HCT116 (cell line): ENCODE measurements around the gene EXOC4. TPM values are rescaled to one million over a fixed set of nuclear protein-coding genes. Genes with fewer than 3 reads are reported as not detected.

Source experiments
- ATAC-seq: fragments of 200-7000 bp; cut with Tn5 transposase; 2 replicates; pipeline ENCODE4 v1.9.1; 2020; ENCODE audit warnings: mild to moderate bottlenecking, moderate library complexity
- Bru-seq: library from RNA; stranded (reverse); fragments of 400-500 nt; gene quantifications from one replicate; lab custom pipeline; 2021; lab: Mats Ljungman, UMichigan
- BruChase-seq, 2 experiments: library from RNA; stranded (reverse); fragments of 400-500 nt; gene quantifications; one replicate each; lab custom pipeline; 2021; lab: Mats Ljungman, UMichigan
- BruUV-seq: library from RNA; stranded (reverse); fragments of 400-500 nt; replicated peaks from 2 replicates; lab custom pipeline; 2021; lab: Mats Ljungman, UMichigan
- CTCF ChIA-PET: fragments of 300-600 bp; sonication (Branson Sonifier 250); formaldehyde crosslinking; loops from one replicate; lab custom pipeline; 2021; ENCODE audit warnings: antibody characterized with exemption; lab: Charles Lee
- POLR2A ChIA-PET: fragments of 300-600, 350-600 bp; sonication (Branson Sonifier 250); formaldehyde crosslinking; loops from one replicate; lab custom pipeline; 2021; ENCODE audit warnings: antibody characterized with exemption; lab: Charles Lee
- RAD21 ChIA-PET, 2 experiments: fragments of 300-600 bp; sonication (Branson Sonifier 250); formaldehyde crosslinking; loops; one replicate each; lab custom pipeline; 2023; ENCODE audit warnings: low total read pairs in 2 of 2; ENCODE audit not compliant: uncharacterized antibody in 2 of 2, unreplicated experiment in 2 of 2, low non-redundant PET in 1 of 2; lab: Charles Lee
- DNase-seq: peaks from one replicate; pipeline ENCODE4 v3.0.0-alpha.2; 2010; ENCODE audit warnings: low read depth, low spot score
- H2AFZ ChIP-seq: fragments of 200-600 bp; shearing (Covaris generic), sonication (generic); 2 replicates; pipeline ENCODE4 v1.6.1; 2017; ENCODE audit warnings: low read depth, mixed run types, mixed read lengths, antibody characterized with exemption, low read length; ENCODE audit not compliant: poor library complexity, severe bottlenecking
- H3K27ac ChIP-seq: 2 replicates; pipeline ENCODE4 v1.5.1; 2012; ENCODE audit warnings: low read depth, low read length
- H3K27me3 ChIP-seq: fragments of 200-600 bp; sonication (generic); 2 replicates; pipeline ENCODE4 v1.6.1; 2016; ENCODE audit warnings: mixed run types, low read length, mixed read lengths; ENCODE audit not compliant: insufficient read depth
- H3K36me3 ChIP-seq, 2 experiments: fragments of 200-500 bp in 1 of 2; fragments of 200-600 bp in 1 of 2; sonication (Bioruptor generic) in 1 of 2; sonication (generic) in 1 of 2; 2 replicates each; pipeline versions ENCODE4 v1.5.1 to v1.6.1; 2014 to 2016; ENCODE audit warnings: low read length in 2 of 2, inconsistent platforms in 1 of 2, mixed read lengths in 1 of 2, mixed run types in 1 of 2; ENCODE audit not compliant: insufficient read depth in 2 of 2, control insufficient read depth in 1 of 2
- H3K4me1 ChIP-seq, 2 experiments: fragments of 200-600 bp in 1 of 2; sonication (generic) in 1 of 2; 2 replicates each; pipeline versions ENCODE4 v1.5.1 to v1.6.1; 2012 to 2017; ENCODE audit warnings: low read length in 2 of 2, inconsistent platforms in 1 of 2, mild to moderate bottlenecking in 1 of 2, mixed read lengths in 1 of 2, mixed run types in 1 of 2, moderate library complexity in 1 of 2; ENCODE audit not compliant: insufficient read depth in 2 of 2, control insufficient read depth in 1 of 2
- H3K4me2 ChIP-seq: fragments of 200-600 bp; sonication (generic); 2 replicates; pipeline ENCODE4 v1.6.1; 2017; ENCODE audit warnings: mixed run types, low read length, mixed read lengths
- H3K4me3 ChIP-seq, 2 experiments: fragments of 200-600 bp in 1 of 2; sonication (generic) in 1 of 2; replicated peaks in 1 of 2; 2 replicates each; pipeline ENCODE4 v1.5.1; 2011 to 2016; ENCODE audit warnings: low read length in 2 of 2, control low read depth in 1 of 2, low read depth in 1 of 2, mild to moderate bottlenecking in 1 of 2, mixed read lengths in 1 of 2, mixed run types in 1 of 2
- H3K79me2 ChIP-seq: fragments of 200-600 bp; sonication (generic); 2 replicates; pipeline ENCODE4 v1.6.1; 2017; ENCODE audit warnings: mild to moderate bottlenecking, mixed run types, low read length, moderate library complexity, mixed read lengths; ENCODE audit not compliant: insufficient read depth
- H3K9ac ChIP-seq: fragments of 200-600 bp; sonication (generic); 2 replicates; pipeline ENCODE4 v1.6.1; 2016; ENCODE audit warnings: low read length, mixed read lengths
- H3K9me2 ChIP-seq: fragments of 200-600 bp; sonication (generic), shearing (Covaris generic); 2 replicates; pipeline ENCODE4 v1.6.1; 2017; ENCODE audit warnings: mixed run types, mild to moderate bottlenecking, moderate library complexity; ENCODE audit not compliant: insufficient read depth
- H3K9me3 ChIP-seq, 2 experiments: fragments of 200-500 bp in 1 of 2; fragments of 200-600 bp in 1 of 2; sonication (Bioruptor generic) in 1 of 2; sonication (generic) in 1 of 2; 2 replicates each; pipeline ENCODE4 v1.6.1; 2014 to 2017; ENCODE audit warnings: low read length in 2 of 2, mixed read lengths in 2 of 2, inconsistent platforms in 1 of 2, low read depth in 1 of 2, mild to moderate bottlenecking in 1 of 2, mixed run types in 1 of 2, moderate library complexity in 1 of 2; ENCODE audit not compliant: control insufficient read depth in 1 of 2, insufficient read depth in 1 of 2
- H4K20me1 ChIP-seq: fragments of 200-600 bp; sonication (generic), shearing (Covaris generic); 2 replicates; pipeline ENCODE4 v1.6.1; 2017; ENCODE audit warnings: mixed run types, mild to moderate bottlenecking, moderate library complexity; ENCODE audit not compliant: insufficient read depth
- CBX3 ChIP-seq: IDR thresholded peaks from 2 replicates; pipeline ENCODE4 v1.6.1; 2012; ENCODE audit warnings: low read depth
- EGR1 ChIP-seq: IDR thresholded peaks from 2 replicates; pipeline ENCODE4 v1.6.1; 2012; ENCODE audit warnings: low read depth
- ELF1 ChIP-seq: IDR thresholded peaks from 2 replicates; pipeline ENCODE4 v1.6.1; 2012; ENCODE audit warnings: low read depth, borderline replicate concordance
- EZH2 ChIP-seq: fragments of 200-600 bp; sonication (generic); IDR thresholded peaks from 2 replicates; pipeline ENCODE4 v1.6.1; 2017; ENCODE audit warnings: antibody characterized with exemption, mixed run types
- EZH2phosphoT487 ChIP-seq: fragments of 200-600 bp; IDR thresholded peaks from 2 replicates; pipeline ENCODE4 v1.6.1; 2018; ENCODE audit warnings: antibody characterized with exemption, borderline replicate concordance
- FOSL1 ChIP-seq: IDR thresholded peaks from 2 replicates; pipeline ENCODE4 v1.6.1; 2012; ENCODE audit warnings: low read depth
- MAX ChIP-seq: IDR thresholded peaks from 2 replicates; pipeline ENCODE4 v1.6.1; 2012
- POLR2A ChIP-seq: IDR thresholded peaks from 2 replicates; pipeline ENCODE4 v1.7.0; 2011; ENCODE audit warnings: borderline replicate concordance; ENCODE audit not compliant: insufficient read depth, insufficient read length; ENCODE audit errors: extremely low read depth
- POLR2AphosphoS5 ChIP-seq: IDR thresholded peaks from 2 replicates; pipeline ENCODE4 v1.6.1; 2011; ENCODE audit warnings: mild to moderate bottlenecking, low read depth, low read length, moderate library complexity
- RAD21 ChIP-seq: IDR thresholded peaks from 2 replicates; pipeline ENCODE4 v1.6.1; 2012; ENCODE audit warnings: low read depth, mild to moderate bottlenecking
- SIN3A ChIP-seq: IDR thresholded peaks from 2 replicates; pipeline ENCODE4 v1.6.1; 2012; ENCODE audit warnings: low read depth
- SP1 ChIP-seq: IDR thresholded peaks from 2 replicates; pipeline ENCODE4 v1.6.1; 2012; ENCODE audit warnings: low read depth
- SRF ChIP-seq: IDR thresholded peaks from 2 replicates; pipeline ENCODE4 v1.6.1; 2012; ENCODE audit warnings: low read depth
- TCF7L2 ChIP-seq: IDR thresholded peaks from 2 replicates; pipeline ENCODE4 v1.7.0; 2011; ENCODE audit warnings: borderline replicate concordance, inconsistent platforms; ENCODE audit not compliant: insufficient read depth, insufficient read length; ENCODE audit errors: extremely low read depth
- YY1 ChIP-seq: IDR thresholded peaks from 2 replicates; pipeline ENCODE4 v1.6.1; 2011; ENCODE audit warnings: low read length, low read depth, moderate library complexity, mild to moderate bottlenecking; ENCODE audit not compliant: insufficient replicate concordance; ENCODE audit errors: extremely low read depth
- ZBTB33 ChIP-seq: IDR thresholded peaks from 2 replicates; pipeline ENCODE4 v1.6.1; 2011; ENCODE audit warnings: mild to moderate bottlenecking, low read length, moderate library complexity; ENCODE audit not compliant: insufficient replicate concordance; ENCODE audit errors: extremely low read depth
- ZFX ChIP-seq: fragments of 450-650 bp; IDR thresholded peaks from 2 replicates; pipeline ENCODE4 v1.6.1; 2017
- ZNF274 ChIP-seq: fragments of 200-500 bp; sonication (Bioruptor generic); IDR thresholded peaks from 2 replicates; pipeline ENCODE4 v1.6.1; 2014; ENCODE audit warnings: mild to moderate bottlenecking, low read depth, low read length, inconsistent platforms
- intact Hi-C: fragments of 100-400 bp; cut with micrococcal nuclease; formaldehyde crosslinking; loops from 2 replicates; pipeline ENCODE4 v1.10.0; 2022
- long read RNA-seq: library from polyadenylated mRNA; unstranded; transcript quantifications from one replicate; pipeline ENCODE4 v2.0.0, GENCODE V29; 2021; ENCODE audit not compliant: unreplicated experiment
- polyA plus RNA-seq: library from polyadenylated mRNA; unstranded; fragments of >200 nt; gene quantifications from 2 replicates; pipeline ENCODE4 v1.2.1, GENCODE V29; 2012; ENCODE audit warnings: missing spikeins
- total RNA-seq: library from RNA; stranded (reverse); gene quantifications from one replicate; pipeline ENCODE4 v1.2.1, GENCODE V29; 2021; ENCODE audit not compliant: unreplicated experiment
- TF ChIP-seq, protein P1 (sequence below): IDR thresholded peaks from 2 replicates; pipeline ENCODE4 v1.6.1; 2012; ENCODE audit warnings: low read depth
- TF ChIP-seq, protein P2 (sequence below): IDR thresholded peaks from 2 replicates; pipeline ENCODE4 v1.6.1; 2012

EXOC4 gene
- total RNA-seq, result 40.3 TPM
- polyA plus RNA-seq, result 17.3 and 18.0 TPM in 2 replicates
- percentile 80 among the genes with signal in this experiment for Bru-seq, nascent RNA
- BruChase-seq, experiment 1, labeled RNA remaining after a 6-hour chase, result percentile 55 among the genes with signal in this experiment
- BruChase-seq, experiment 2, labeled RNA remaining after a 2-hour chase, result percentile 61 among the genes with signal in this experiment
- long read RNA-seq, full-length matches to known transcripts, result 41 of 62 reads
- long read RNA-seq, partial matches to known transcripts, result 8 of 62 reads
- long read RNA-seq, other reads (novel, unspliced or antisense), result 13 of 62 reads

DNA sequence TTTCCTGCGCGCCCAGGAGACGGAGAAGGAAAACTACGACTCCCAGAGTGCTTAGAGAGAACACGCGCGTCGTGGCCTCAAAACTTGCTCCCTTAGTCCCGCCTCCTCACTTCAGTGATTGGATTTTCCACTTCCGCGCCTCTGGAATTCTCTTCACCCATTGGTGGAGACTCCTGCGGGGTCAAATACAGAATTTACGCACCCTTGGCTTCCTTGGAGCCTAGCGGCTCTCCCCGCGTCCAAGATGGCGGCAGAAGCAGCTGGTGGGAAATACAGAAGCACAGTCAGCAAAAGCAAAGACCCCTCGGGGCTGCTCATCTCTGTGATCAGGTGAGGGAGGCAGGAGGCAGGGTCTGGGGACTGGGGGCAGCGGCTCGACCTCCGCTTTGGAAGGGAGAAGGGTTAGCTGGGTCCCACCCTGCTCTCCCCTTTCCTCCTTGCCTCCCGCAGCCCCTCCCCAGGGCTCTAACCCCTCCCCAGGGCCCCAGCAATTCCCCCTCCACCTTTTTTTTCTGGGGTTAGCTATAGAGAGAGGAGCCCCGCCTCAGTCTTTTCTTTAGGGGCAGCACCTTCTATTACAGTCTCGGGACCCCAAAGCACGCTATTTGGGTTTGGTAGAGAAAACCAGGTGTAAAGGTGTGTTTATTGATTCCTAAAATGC is at the start of gene EXOC4:
TSS of gene EXOC4 (plus strand) at position 221 of the 661 bp plus-strand sequence.
- no peaks in the 10 kb centered on the region for H3K27me3 ChIP-seq
- H3K36me3 ChIP-seq, result no peaks in the 10 kb centered on the region
- peak within 1 kb of the TSS; percentile 95 to 96 for H3K4me3 ChIP-seq
- RAD21 ChIA-PET, result no interaction called here
- CTCF ChIA-PET, result no interaction called here
- TSS peak; percentile 58 for BruUV-seq
- no peaks in the 10 kb centered on the region for H3K9me2 ChIP-seq
- peak within 1 kb of the TSS; percentile 81 for H3K9ac ChIP-seq
- H3K4me1 ChIP-seq, result peaks cover 3 to 10% of the 10 kb centered on the region in 2 experiments; a peak in 2 of 4 replicates
- ATAC-seq (peak; percentile 100), DNase-seq (peak; percentile 96)
- H4K20me1 ChIP-seq, result no peaks in the 10 kb centered on the region
- intact Hi-C loops, result no loop called here
- no peak within 1 kb of the TSS; the same call in 1 of the 2 replicates for H3K27ac ChIP-seq
- no peaks in the 10 kb centered on the region for H3K9me3 ChIP-seq
- H2AFZ ChIP-seq, result peak within 1 kb of the TSS; percentile 98
- peaks cover 41% of the 10 kb centered on the region for H3K79me2 ChIP-seq
- POLR2A ChIA-PET, result interaction anchor here (1.5 kb wide), 1 partner anchor 15 kb away, joined by 4 read pairs; no protein-coding TSS in a partner anchor
- H3K4me2 ChIP-seq, result peak within 1 kb of the TSS; percentile 84
- peak; percentile 96 for TF ChIP-seq SP1
- TF ChIP-seq, protein P1, sequence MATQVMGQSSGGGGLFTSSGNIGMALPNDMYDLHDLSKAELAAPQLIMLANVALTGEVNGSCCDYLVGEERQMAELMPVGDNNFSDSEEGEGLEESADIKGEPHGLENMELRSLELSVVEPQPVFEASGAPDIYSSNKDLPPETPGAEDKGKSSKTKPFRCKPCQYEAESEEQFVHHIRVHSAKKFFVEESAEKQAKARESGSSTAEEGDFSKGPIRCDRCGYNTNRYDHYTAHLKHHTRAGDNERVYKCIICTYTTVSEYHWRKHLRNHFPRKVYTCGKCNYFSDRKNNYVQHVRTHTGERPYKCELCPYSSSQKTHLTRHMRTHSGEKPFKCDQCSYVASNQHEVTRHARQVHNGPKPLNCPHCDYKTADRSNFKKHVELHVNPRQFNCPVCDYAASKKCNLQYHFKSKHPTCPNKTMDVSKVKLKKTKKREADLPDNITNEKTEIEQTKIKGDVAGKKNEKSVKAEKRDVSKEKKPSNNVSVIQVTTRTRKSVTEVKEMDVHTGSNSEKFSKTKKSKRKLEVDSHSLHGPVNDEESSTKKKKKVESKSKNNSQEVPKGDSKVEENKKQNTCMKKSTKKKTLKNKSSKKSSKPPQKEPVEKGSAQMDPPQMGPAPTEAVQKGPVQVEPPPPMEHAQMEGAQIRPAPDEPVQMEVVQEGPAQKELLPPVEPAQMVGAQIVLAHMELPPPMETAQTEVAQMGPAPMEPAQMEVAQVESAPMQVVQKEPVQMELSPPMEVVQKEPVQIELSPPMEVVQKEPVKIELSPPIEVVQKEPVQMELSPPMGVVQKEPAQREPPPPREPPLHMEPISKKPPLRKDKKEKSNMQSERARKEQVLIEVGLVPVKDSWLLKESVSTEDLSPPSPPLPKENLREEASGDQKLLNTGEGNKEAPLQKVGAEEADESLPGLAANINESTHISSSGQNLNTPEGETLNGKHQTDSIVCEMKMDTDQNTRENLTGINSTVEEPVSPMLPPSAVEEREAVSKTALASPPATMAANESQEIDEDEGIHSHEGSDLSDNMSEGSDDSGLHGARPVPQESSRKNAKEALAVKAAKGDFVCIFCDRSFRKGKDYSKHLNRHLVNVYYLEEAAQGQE, result no peak
- no peak for TF ChIP-seq ZNF274
- TF ChIP-seq, protein P2, sequence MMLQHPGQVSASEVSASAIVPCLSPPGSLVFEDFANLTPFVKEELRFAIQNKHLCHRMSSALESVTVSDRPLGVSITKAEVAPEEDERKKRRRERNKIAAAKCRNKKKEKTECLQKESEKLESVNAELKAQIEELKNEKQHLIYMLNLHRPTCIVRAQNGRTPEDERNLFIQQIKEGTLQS, result no peak
- no peak for TF ChIP-seq TCF7L2
- TF ChIP-seq FOSL1, result no peak
- no peak; the same call in 1 of the 2 replicates for TF ChIP-seq MAX
- TF ChIP-seq SIN3A, result peak; percentile 52; the same call in 1 of the 2 replicates
- TF ChIP-seq POLR2A, result peak; percentile 25
- TF ChIP-seq YY1, result peak; percentile 97
- TF ChIP-seq SRF, result no peak
- TF ChIP-seq POLR2AphosphoS5, result peak; percentile 90
- TF ChIP-seq CBX3, result no peak
- no peak for TF ChIP-seq EZH2
- no peak for TF ChIP-seq EZH2phosphoT487
- peak; percentile 60; the same call in 1 of the 2 replicates for TF ChIP-seq EGR1
- no peak for TF ChIP-seq ZFX
- TF ChIP-seq ELF1, result peak; percentile 91
- no peak for TF ChIP-seq RAD21
- no peak for TF ChIP-seq ZBTB33
